DND-41 (cell line): ENCODE measurements around the gene LTF.

ENCODE experiments used
- ATAC-seq: fragments of 200-7000 bp; cut with Tn5 transposase; 3 replicates; pipeline ENCODE4 v1.9.1; 2021; ENCODE audit warnings: low read depth; ENCODE audit not compliant: insufficient read depth
- DNase-seq: peaks from one replicate; pipeline ENCODE4 v3.0.0-alpha.2; 2020
- H2AFZ ChIP-seq: 2 replicates; pipeline ENCODE4 v1.6.0; 2012; ENCODE audit warnings: low read depth, low read length
- H3K27ac ChIP-seq: 2 replicates; pipeline ENCODE4 v1.5.1; 2012; ENCODE audit warnings: low read length, inconsistent platforms
- H3K27me3 ChIP-seq: fragments of 200-600 bp; sonication (generic); 2 replicates; pipeline ENCODE4 v1.6.0; 2012; ENCODE audit warnings: low read length, mild to moderate bottlenecking, inconsistent platforms; ENCODE audit not compliant: insufficient read depth, poor library complexity
- H3K36me3 ChIP-seq: 2 replicates; pipeline ENCODE4 v1.5.1; 2012; ENCODE audit warnings: low read length, inconsistent platforms; ENCODE audit not compliant: insufficient read depth
- H3K4me1 ChIP-seq: 2 replicates; pipeline ENCODE4 v1.5.1; 2012; ENCODE audit warnings: mild to moderate bottlenecking, low read length; ENCODE audit not compliant: insufficient read depth
- H3K4me2 ChIP-seq: 2 replicates; pipeline ENCODE4 v1.6.0; 2012; ENCODE audit warnings: mild to moderate bottlenecking, moderate library complexity, low read length, inconsistent platforms; ENCODE audit not compliant: insufficient read depth
- H3K4me3 ChIP-seq, 2 experiments: fragments of 200-600 bp in 1 of 2; shearing (Covaris generic) in 1 of 2; 2 replicates each; pipeline ENCODE4 v1.5.1; 2012 to 2016; ENCODE audit warnings: inconsistent platforms in 2 of 2, low read length in 2 of 2, mild to moderate bottlenecking in 2 of 2, low read depth in 1 of 2, moderate library complexity in 1 of 2
- H3K79me2 ChIP-seq: 2 replicates; pipeline ENCODE4 v1.6.0; 2012; ENCODE audit warnings: low read length, inconsistent platforms; ENCODE audit not compliant: insufficient read depth
- H3K9ac ChIP-seq: 2 replicates; pipeline ENCODE4 v1.6.0; 2012; ENCODE audit warnings: low read depth, mild to moderate bottlenecking, inconsistent platforms, low read length, moderate library complexity
- H3K9me3 ChIP-seq: 2 replicates; pipeline ENCODE4 v1.5.1; 2012; ENCODE audit warnings: low read length, moderate library complexity, mild to moderate bottlenecking, inconsistent platforms; ENCODE audit not compliant: insufficient read depth, severe bottlenecking
- H4K20me1 ChIP-seq: 2 replicates; pipeline ENCODE4 v1.6.0; 2012; ENCODE audit warnings: low read length; ENCODE audit not compliant: insufficient read depth
- EZH2 ChIP-seq: IDR thresholded peaks from 3 replicates; pipeline ENCODE4 v1.6.1; 2012; ENCODE audit warnings: borderline replicate concordance, low read depth, mild to moderate bottlenecking, moderate library complexity, low read length, inconsistent platforms; ENCODE audit not compliant: severe bottlenecking
- TF ChIP-seq, protein P1 (sequence below): IDR thresholded peaks from 2 replicates; pipeline ENCODE4 v1.5.1; 2012; ENCODE audit warnings: borderline replicate concordance, low read length, moderate library complexity, mild to moderate bottlenecking; ENCODE audit not compliant: poor library complexity, severe bottlenecking; ENCODE audit errors: extremely low read depth

Gene LTF

GRCh38 chr3:46498916-46499519 lies 34.3 kb upstream of the LTF start:
- Histone ChIP-seq H3K4me2 (no peak overlapping the region), H3K79me2 (no peaks in the 10 kb centered on the region), H3K27ac (peak overlapping the region; percentile 23), H3K9ac (no peak overlapping the region), H3K4me1 (peaks cover 38% of the 10 kb centered on the region), H4K20me1 (no peaks in the 10 kb centered on the region), H3K9me3 (no peaks in the 10 kb centered on the region), H3K4me3 (no peak overlapping the region), H3K27me3 (no peaks in the 10 kb centered on the region), H3K36me3 (no peaks in the 10 kb centered on the region), H2AFZ (peak overlapping the region; percentile 14)
- no peak for DNase-seq
- peak; percentile 25; the same call in 2 of the 3 replicates for ATAC-seq
- TF ChIP-seq, protein P1, sequence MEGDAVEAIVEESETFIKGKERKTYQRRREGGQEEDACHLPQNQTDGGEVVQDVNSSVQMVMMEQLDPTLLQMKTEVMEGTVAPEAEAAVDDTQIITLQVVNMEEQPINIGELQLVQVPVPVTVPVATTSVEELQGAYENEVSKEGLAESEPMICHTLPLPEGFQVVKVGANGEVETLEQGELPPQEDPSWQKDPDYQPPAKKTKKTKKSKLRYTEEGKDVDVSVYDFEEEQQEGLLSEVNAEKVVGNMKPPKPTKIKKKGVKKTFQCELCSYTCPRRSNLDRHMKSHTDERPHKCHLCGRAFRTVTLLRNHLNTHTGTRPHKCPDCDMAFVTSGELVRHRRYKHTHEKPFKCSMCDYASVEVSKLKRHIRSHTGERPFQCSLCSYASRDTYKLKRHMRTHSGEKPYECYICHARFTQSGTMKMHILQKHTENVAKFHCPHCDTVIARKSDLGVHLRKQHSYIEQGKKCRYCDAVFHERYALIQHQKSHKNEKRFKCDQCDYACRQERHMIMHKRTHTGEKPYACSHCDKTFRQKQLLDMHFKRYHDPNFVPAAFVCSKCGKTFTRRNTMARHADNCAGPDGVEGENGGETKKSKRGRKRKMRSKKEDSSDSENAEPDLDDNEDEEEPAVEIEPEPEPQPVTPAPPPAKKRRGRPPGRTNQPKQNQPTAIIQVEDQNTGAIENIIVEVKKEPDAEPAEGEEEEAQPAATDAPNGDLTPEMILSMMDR: no peak

GRCh38 chr3:46497556-46498265 lies 33.0 kb upstream of the LTF start, which contains the start of gene RTP3:
RTP3 (plus strand) TSS chr3:46497976; CDS start chr3:46498063, 87 bp downstream.
- peaks cover 28% of the 10 kb centered on the region for H3K4me1 ChIP-seq
- DNase-seq: no peak
- H3K9me3 ChIP-seq: no peaks in the 10 kb centered on the region
- ATAC-seq: no peak
- H3K27ac ChIP-seq: peak within 1 kb of the TSS; percentile 16; the same call in 1 of the 2 replicates
- H3K27me3 ChIP-seq: no peaks in the 10 kb centered on the region
- no peak within 1 kb of the TSS for H2AFZ ChIP-seq
- no peaks in the 10 kb centered on the region for H4K20me1 ChIP-seq
- no peaks in the 10 kb centered on the region for H3K36me3 ChIP-seq
- H3K9ac ChIP-seq: no peak within 1 kb of the TSS
- no peak within 1 kb of the TSS for H3K4me3 ChIP-seq
- TF ChIP-seq EZH2: no peak
- TF ChIP-seq, protein P1: no peak
- H3K4me2 ChIP-seq: no peak within 1 kb of the TSS
- no peaks in the 10 kb centered on the region for H3K79me2 ChIP-seq

DNA sequence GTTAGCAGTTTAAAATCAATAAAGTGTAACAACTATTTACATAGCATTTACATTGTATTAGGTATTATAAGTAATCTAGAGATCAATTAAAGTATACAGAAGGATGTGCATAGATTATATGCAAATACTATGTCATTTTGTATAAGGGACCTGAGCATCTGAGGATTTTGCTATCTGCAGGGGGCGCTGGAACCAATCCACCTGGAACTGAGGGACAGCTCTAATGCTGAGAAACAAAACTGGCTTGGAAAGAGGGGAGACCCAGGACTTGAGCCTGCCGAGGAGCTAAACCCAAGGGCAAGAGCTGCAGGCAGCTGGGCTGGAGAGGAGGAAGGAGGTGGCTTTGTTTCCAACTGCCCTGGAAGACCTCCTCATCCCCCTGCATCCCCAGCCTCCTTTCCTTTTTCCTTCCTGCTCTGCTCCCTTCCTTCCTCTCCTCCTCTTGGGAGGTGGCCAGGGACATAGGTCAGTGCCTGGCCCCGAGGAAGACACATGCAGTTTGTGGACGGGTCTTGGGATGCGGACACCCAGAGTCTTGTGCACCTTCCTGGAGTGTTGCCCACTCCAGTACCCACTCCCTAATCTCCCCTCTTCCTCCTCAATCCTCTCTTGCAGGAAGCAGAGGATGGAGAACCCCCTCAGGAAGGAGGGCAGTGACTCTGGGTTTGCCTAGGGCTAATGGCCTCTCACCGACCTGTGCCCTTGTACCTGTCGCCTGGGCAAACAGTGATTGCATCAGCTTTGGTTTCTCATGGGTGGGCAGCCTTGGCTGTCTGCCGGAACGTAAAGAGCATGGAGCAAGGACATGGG lies 32.2 kb upstream of the LTF start:
- H3K4me3 ChIP-seq: no peak overlapping the region
- peak overlapping the region; percentile 11; the same call in 1 of the 2 replicates for H3K27ac ChIP-seq
- no peaks in the 10 kb centered on the region for H4K20me1 ChIP-seq
- DNase-seq: peak; percentile 62
- H3K4me1 ChIP-seq: peaks cover 34% of the 10 kb centered on the region
- TF ChIP-seq EZH2: no peak
- TF ChIP-seq, protein P1: peak; percentile 61
- H3K9me3 ChIP-seq: no peaks in the 10 kb centered on the region
- no peaks in the 10 kb centered on the region for H3K79me2 ChIP-seq
- no peaks in the 10 kb centered on the region for H3K36me3 ChIP-seq
- ATAC-seq: peak; percentile 65; the same call in 2 of the 3 replicates
- no peaks in the 10 kb centered on the region for H3K27me3 ChIP-seq
- H3K4me2 ChIP-seq: no peak overlapping the region
- H2AFZ ChIP-seq: no peak overlapping the region
- H3K9ac ChIP-seq: no peak overlapping the region
